Measurements from ENCODE around the gene MYRIP.
A peak's percentile ranks its signal among the peaks of the same experiment; 100 is the strongest.

MYRIP gene

DNA sequence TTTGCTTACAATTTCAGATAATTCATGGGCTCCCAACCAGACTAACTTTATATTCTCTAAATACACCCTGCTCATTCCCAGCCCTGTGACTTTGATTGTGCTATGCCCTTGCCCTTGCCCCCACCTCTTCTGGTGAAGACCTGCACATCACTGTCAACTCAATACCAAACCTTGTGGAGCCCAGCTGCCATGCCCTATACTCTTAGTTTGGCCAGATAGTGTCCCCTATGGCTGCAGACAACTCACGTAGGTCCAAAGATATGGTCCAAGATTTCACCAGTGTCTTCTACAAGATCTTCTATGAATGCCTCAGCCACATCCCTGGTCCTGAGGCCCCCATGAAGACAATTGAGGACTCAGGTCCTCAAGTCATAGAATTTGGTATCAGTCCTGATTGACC lies 381.8 kb downstream of the MYRIP start:
- DNase-seq (ENCODE audit: low spot score) = no peak

DNA sequence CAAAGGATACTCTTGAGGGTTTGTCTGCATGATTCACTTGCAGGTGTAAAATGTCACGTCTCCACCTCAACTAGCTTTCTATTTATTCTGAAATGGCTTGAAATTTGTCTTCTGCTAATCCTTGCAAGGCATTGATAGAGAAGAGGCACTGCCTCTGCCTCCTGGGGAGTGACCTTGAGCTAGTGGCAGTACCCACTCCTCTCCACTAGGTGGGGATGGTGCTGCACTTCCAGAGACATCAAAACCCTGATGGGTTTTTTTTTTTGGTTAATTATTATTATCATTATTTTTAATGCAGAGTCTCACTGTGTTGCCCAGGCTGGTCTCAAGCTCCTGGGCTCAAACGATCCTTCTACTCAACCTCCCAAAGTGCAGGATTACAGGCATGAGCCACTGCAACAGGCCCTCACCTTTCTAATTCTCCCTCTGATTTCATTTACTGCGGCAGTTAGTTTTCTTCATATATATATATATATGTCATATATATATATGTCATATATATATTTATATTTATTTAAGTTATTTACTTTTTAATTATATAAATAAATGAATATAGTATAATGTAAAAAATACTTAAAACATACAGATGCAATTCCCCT lies 382.5 kb downstream of the MYRIP start:
- peak; percentile 72 for DNase-seq (ENCODE audit: low spot score)

DNA sequence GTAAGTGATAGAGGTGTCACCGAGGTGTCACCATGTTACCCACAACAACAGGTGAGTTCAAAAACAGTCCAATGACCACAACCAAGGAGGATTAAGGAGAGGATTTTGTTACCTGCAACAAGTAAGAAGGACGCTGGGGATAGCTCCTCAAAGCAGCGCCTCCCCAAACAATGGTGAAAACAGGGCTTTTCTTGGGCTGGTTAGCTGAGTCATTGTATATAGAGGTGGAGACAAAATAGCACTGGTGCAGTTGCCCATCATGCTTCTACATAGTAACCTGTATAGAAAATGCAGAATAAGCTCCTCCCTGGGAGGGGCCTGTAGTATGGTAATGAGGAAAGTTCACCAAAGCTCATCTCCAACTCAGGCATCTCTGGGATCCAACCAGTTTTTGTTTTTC lies 383.2 kb downstream of the MYRIP start:
- no peak for DNase-seq (ENCODE audit: low spot score)

DNA sequence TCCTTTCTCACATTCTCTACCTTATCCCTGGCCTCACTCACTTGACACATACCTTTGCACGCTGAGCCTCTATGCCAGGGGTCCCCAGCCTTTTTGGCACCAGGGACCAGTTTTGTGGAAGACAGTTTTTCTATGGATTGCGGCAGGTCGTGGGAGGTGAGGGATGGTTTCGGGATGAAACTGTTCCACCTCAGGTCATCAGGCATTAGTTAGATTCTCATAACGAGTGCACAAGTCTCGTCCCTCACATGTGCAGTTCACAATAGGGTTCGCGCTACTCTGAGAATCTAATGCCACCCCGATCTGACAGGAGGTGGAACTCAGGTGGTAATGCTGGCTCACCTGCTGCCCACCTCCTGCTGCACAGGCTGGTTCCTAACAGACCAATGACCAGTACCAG lies 387.6 kb downstream of the MYRIP start:
- no peak for DNase-seq (ENCODE audit: low spot score)

DNA sequence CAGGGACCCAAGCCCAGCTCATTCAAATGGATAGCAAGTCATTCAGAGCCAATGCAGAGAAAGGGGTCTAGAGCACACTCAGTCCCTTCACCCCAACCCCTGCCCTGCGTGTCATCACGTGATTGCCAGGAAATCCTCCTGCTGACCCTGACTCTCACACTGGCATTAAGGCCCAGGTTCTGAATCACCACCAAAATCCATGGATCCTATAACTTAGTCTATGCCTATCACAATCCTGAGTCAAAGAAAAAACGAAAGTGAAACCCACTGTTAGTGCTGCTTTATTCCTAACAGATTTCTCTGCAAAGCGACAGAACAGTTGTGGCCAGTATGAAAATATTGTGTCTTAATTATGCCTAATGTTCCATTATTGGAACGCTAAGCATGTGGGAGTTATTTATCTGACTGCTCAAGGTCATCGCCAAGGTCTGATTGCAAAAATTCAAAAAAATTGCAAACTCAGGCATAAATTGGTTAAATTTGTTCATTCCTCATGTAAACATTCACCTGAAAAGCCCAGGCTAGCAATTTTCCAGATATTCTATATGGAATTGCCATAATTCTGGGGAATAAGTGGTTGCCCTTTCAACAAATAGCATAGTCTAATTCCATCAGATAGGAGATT lies 391.4 kb downstream of the MYRIP start:
- DNase-seq (ENCODE audit: low spot score) = no peak

DNA sequence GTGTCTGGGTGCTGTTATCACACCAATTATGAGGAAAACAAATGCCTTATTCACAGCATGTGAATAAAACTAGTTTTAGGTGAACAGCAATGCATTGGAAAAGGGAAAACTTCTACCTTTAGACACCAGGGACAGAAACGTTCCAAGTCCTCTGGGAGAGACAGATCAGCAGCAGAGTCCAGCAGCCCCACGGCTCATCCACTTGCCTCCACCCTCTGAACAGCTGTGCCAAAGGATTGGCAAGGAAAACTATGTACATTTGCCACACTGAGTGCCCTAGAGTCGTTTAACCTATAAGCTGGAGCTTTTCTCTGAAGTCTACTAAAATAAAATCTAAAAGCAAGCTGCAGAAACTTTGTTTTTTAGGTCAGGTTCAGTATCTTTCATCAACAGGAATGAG lies 392.4 kb downstream of the MYRIP start:
- DNase-seq (ENCODE audit: low spot score) = no peak

DNA sequence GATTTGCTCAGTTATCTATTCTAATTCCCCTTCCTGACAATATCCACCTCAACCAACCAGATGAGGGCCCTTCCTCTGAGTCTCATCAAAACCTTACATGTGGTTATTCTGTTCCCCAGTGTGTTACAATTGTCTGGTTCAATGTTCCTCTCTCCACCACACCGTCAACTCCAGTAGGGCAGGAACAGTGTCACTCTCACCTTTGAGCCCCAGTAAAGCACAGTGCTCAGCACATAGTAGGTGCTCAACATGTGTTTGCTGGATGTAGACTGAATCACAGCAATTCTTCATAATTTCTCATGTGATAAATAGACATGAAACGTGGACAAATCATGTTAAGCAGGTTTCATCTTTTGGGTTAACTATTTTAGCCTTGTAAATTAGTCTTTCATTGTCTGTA lies 397.1 kb downstream of the MYRIP start:
- DNase-seq (ENCODE audit: low spot score) = no peak

DNA sequence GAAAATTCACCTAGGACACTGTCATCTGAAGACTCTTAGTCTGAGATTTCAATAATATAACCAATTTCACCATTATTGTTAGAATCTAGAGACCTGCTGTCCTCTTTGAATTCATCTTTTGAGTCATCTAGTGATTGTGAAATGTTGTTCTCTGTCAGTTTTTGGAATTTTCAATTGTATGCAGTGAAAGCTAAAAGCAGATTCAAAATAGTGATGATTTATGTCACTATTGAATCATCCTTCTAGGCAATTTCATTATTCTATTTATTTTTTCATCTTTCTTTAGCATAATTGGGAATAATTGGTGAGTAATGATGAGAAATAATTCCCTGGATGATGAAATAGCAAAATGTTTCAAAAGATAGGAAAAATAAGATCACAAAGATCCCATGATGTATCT lies 398.4 kb downstream of the MYRIP start:
- DNase-seq (ENCODE audit: low spot score) = no peak

DNA sequence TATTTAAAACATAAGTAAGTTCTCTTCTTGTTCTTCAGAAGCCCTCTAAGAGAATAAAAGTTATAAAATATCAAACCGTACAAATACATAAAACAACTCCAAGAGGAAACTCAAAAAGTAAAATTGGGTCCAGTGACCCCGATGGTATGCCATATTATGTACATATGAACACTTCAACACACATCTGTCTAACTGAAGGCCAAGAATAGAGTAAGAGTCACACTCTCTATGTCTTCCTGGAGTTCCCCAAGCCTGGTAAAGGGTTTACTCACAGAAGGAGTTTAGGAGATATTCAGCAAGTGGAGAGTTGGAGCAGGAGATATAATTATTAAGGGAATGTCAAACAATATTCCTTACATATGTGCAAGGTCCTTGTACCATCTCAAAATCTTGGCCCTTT lies 398.8 kb downstream of the MYRIP start:
- DNase-seq (ENCODE audit: low spot score) = no peak

DNA sequence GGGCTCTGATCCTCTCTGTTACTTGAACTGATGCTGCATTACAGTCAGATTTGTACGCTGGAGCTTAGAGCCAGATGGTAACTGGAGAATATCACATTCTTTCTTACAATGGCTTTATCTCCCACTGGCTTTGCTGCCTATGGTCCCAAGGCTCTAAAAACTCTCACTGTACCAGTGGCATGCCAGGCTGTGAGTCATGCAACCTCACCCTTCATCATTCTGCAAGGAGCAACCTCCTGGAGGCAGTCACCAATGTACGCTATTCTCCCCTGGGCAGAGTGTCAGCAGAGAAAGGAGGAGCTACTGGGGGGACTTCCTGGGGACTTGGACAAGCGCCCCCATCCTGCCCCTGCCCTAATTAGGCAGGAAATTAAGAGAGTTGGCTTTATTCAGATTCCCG lies 402.2 kb downstream of the MYRIP start:
- no peak for DNase-seq (ENCODE audit: low spot score)

DNA sequence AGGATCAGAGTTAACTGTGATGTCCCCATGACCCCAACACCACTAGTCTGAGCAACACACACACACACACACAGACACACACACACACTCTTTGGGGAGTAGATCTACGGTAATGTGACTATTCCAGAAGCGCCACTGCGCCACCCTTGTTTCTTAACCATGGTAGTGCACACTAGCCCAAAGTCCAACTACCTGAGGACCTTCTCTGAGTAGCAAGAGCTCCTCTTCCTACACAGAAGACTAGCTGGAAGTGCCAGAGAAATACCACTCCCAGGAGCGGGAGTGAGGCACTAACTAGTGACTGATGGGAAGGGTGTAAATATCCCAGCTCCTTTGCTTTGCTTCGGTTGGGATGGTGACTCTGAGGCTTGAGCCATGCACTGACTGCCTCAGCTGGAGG lies 404.1 kb downstream of the MYRIP start:
- DNase-seq (ENCODE audit: low spot score) = no peak

DNA sequence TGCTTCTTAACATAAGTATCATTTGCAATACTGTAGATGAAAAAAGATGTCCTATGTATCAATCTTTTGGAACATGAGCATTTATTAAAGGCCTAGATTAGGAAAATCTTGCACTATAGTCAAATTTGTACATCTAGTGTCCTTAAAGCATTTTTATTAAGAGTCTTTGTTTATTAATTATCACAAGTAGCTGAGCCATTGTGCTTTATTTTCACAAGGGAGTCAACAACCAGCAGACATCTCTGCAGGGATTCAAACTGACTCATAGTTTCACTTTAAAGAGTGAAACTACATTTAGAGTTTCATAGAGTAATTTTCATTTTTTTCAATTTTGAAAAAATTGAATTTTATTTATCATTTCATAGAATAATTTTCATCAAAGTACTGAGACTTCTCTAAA lies 405.6 kb downstream of the MYRIP start:
- DNase-seq (ENCODE audit: low spot score) = no peak

DNA sequence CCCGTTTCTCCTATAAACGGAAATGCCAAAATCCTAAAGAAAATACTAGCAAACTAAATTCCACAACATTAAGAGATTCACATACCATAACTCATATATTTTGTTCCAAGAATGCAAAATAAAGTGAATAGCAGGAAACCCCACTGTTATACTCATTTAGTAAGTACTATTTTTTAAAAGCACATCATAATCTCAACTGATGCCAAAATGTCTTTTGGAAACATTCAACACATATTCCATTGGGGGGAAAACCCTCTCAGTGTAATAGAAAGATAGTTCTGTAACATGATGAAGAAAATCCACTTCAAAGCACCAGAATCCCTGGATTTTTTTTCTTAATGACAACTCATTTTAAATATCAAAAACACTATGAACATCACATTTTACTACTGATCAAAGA lies 407.1 kb downstream of the MYRIP start:
- no peak for DNase-seq (ENCODE audit: low spot score)

DNA sequence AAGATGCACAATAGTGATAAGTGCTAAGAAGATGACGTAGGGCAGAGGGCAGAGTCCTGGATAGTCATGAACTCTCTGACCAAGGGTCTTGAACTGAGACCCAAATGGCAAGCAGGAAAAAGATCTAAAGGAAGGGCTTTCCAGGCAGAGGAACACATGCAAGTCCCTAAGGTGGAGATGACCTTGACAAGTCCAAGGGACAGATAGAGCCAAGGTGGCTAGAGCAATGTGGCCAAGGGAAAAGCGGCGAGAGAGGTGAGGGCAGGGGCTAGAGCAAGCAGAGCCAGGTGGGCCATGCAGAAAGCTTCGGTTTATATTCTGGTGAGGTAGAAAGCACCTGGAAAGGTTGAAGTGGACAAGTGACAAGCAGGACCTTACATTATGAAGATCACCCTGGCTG lies 414.4 kb downstream of the MYRIP start:
- DNase-seq (ENCODE audit: low spot score) = no peak

DNA sequence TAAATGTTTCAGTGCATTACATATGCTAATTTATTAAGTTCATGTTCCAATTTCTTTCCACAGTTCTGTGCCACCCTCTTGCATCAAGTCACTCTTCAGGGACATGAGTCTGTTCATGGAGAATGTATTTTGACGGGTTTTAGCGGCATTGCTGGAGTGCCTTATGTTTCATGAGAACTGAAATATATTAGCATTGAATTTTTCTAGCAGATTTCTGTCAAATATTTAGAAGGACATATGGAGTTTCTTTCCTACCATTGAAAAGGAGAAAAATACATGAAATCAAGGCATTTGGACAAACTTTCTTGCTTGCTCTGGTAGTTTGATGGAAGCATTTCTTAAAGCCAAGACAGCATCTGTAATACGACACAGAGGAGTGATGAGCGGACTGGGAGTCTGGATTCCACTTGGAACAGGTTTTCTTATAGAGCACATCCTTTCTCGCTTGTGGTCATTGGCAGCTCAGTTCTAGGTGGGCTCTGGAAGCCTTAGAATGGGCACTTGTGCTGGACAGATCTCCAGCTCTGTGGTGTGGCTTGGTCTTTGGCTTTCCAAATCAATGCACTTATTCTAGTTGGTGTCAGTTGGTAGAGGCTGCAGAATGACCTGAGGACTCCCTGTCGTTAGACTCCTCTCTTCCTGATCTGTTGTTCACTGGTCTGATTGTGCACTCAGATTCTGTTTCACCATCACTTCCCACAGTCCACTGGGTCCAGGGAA lies 415.5 kb downstream of the MYRIP start:
- DNase-seq (ENCODE audit: low spot score) = no peak

DNA sequence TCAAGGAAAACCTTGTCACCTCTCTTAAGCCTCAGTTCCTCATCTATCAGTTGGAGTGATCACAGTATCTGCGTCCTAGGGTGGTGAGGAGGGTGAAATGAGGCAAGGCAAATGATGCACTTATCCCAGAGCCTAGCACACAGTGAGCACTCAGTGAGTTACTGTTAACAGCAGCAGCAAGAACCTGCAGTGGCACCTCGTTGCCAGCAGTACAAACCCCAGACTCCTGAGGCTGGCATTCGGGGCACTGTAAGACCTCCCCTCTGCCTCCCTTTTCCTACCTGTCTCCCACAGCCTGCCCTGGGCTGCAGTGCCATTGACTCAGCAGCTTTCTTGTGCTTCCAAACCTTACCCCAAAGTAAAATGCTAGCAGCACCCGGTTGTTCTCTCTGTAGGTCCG lies 417.2 kb downstream of the MYRIP start:
- no peak for DNase-seq (ENCODE audit: low spot score)

DNA sequence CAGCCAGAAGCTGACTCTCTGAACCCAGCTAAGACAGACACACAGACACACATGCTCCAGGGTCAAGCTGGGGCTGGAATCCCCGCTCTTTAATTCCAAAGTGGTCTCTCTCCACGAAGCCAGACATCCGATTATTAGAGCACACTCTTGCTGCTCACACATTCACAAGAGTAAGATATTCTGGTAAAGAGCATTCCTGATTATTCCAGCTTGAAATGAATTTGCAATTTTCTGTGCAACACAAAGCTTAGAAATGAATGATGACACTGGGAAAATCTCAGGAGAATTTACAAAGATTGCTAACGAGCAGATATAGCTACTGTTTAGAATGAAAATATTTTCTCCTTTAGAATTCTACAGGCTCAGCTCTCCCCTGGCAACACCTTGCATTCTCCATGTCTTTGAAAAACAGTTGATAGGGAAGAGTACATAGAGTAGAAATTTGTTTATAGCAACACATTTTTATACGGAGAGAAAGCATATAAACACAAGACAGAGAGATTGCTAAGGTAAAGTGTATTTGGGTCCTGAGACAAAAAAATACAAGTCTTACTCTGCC lies 419.5 kb downstream of the MYRIP start:
- no peak for DNase-seq (ENCODE audit: low spot score)

DNA sequence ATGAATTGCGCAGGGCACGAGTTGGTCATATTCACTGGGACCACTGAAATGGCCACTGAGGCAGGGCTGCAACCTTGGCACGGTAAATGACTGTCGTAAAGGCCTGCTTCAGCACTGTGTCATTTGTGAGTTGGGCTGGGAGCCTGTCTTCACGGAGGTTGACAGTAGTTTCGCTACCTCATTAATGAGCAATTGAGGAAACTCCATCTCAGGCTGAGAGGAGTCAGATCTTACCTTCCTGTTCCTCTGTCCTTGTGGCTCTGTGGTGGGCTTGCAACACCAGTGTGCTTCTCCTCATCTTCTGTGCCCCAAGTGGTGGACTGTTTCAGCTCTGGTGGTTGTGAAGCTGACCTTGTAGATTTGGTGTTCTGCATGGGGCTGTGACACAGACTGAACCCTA lies 420.0 kb downstream of the MYRIP start:
- peak; percentile 53 for DNase-seq (ENCODE audit: low spot score)

DNA sequence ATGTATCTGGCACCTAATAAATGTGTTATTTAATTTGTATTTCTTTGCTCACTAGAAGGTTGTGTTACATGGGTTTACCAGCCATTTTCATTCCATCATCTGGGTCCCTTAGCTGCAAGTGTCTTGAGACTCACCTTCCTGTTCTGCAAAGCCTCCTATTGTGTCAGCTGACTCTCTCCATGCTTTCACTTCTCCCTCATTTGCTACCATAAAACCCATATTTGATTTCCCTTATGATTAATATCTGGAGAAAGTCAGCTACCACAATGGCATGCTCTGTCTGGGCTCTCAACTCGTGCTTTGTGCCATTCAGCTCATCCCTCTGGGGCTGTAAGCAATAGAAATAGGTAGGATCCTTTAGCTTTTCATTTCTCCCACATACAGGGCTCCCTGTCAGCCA lies 420.6 kb downstream of the MYRIP start:
- DNase-seq (ENCODE audit: low spot score) = no peak

DNA sequence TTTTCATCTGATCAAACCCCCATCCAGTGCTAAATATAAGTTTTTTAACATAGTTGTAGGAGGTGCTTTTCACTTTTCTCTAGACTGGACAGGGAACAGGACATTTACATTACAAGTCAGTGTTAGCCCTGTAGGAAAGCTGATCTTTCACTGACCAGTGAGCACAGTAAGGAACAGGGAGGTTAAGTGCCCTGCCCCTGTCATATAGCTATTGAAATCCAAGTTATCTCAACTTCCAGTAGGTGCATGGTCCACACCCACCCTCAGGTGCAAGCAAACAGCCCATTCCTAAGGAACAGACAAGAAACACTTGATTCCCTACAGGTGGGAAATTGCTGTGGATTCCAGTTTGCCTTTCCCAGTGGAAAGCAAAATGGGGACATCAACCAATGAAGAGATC lies 421.0 kb downstream of the MYRIP start:
- no peak for DNase-seq (ENCODE audit: low spot score)

DNA sequence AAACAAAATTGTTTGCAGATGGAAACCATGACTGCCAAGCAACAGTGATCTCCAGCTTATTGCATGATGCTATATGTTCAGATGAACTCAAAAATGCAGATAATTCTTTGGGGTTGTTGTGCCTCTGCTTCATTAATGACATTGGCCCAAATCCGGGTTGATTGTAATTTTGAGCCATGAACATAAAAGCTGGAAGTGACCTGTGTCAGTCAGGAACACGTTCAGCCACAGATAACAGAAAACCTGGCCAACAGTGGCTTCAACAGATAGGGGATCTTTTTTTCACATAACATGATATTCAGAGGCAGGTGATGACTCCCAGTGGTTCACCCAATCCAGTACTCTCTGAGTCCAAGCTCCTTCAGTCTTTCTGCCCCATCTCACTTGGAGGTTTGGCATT lies 423.2 kb downstream of the MYRIP start:
- DNase-seq (ENCODE audit: low spot score) = no peak

DNA sequence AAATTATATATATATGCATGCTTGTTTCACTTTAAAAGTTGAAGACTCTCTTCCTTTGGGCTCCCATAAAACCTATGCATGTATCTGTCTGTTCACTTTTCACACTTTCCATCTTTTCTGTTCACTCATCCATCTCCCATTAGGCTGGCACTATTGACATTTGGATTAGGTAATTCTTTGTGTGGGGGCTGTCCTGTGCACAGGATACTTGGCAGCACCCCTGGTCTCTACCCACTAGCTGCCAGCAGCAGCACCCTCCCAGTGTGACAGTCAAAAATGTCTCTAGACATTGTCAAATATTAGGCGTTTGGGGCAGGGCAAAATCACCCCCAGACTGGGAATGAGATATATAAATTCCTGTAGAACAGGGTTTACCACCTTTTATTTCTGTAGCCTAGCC lies 427.8 kb downstream of the MYRIP start:
- DNase-seq (ENCODE audit: low spot score) = no peak

DNA sequence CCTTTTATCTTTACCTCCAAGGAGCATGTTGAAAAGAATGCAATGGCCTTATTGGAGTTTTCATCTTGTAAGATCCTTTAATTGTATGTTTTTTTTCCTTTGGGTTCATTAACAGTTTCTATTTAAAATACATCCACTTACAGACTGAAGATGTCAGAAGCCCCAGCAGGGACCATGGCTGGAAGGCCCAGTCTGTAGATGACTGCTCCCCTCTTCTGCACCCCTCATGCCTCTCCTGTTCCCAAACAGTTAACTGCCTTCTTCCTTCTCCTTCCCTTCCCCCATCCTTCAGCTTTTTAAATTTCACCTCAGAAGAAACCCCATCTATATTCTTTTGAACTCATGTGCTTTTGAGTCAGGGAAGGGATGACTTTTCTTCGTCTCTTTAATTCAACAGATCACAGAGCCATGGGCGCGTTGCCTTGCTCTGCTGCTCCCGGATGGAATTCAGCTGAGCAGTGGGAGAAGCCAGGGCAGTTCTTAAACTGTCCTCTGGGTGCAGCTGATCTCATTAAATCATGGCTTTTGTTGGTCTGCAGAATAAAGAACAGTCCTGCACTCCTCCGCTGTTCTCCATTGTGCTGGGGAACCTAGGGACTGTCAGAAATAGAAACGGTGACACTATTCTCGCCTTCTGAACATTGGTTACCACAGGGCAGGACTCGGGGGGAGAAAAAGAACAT lies 428.6 kb downstream of the MYRIP start:
- DNase-seq (ENCODE audit: low spot score) = no peak

Data from germinal center (tissue), 1 donor.